Central memory CD8-positive, alpha-beta T cell (primary cell): ENCODE measurements around the gene PPP1R10.
"Not testable (repeated sequence)": the region's sequence is repeated elsewhere in the genome, so short reads cannot be mapped to it uniquely, and the experiment has no call there.

Source experiments
- ATAC-seq: fragments of 150-1000 bp; cut with Tn5 transposase; replicated peaks from 2 replicates; pipeline ENCODE4 v1.10.0; 2022; ENCODE audit warnings: mild to moderate bottlenecking, moderate FRiP score, moderate number of reproducible peaks; ENCODE audit not compliant: poor library complexity, severe bottlenecking; ENCODE audit errors: extremely low read depth
- DNase-seq, 2 donors: peaks; one replicate each; pipeline ENCODE4 v3.0.0; 2021; ENCODE audit warnings: low spot score in 2 of 2
- H3K27ac Mint-ChIP-seq: one replicate; pipeline ENCODE4 v1.8.0; 2022; ENCODE audit warnings: low read depth, mild to moderate bottlenecking, moderate library complexity, mixed read lengths
- H3K27me3 Mint-ChIP-seq: one replicate; pipeline ENCODE4 v1.8.0; 2022; ENCODE audit warnings: mixed read lengths
- H3K36me3 Mint-ChIP-seq: one replicate; pipeline ENCODE4 v1.8.0; 2022; ENCODE audit warnings: mild to moderate bottlenecking, moderate library complexity, mixed read lengths; ENCODE audit not compliant: insufficient read depth
- H3K4me1 Mint-ChIP-seq: one replicate; pipeline ENCODE4 v1.8.0; 2022; ENCODE audit warnings: mixed read lengths
- H3K4me3 Mint-ChIP-seq: one replicate; pipeline ENCODE4 v1.8.0; 2022; ENCODE audit warnings: mild to moderate bottlenecking, moderate library complexity, mixed read lengths
- H3K9me3 Mint-ChIP-seq: one replicate; pipeline ENCODE4 v1.8.0; 2022; ENCODE audit warnings: mixed read lengths

The PPP1R10 gene

DNA sequence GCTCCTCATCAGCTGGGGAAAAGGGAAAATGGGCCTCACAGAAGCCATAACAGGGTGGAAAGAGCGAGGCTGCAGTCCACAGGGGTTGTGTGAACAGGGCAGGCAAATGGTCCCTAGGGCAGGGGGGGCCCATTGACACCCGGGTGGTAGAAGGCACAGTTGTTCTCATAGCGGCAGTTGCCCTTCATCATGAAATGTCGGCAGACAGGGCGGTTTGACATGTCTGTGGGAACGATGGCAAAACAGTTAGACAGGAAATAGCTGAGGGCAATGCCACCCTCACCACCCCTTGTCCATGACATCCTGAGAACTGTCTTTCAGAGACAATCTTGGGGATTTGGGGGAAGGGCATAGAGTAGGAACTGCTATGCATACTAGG lies 15.6 kb downstream of the PPP1R10 start:
- Mint-ChIP-seq H3K4me3 (no peak overlapping the region), H3K9me3 (no peaks in the 10 kb centered on the region), H3K27ac (peak overlapping the region; percentile 81), H3K27me3 (no peaks in the 10 kb centered on the region), H3K4me1 (peaks cover 39% of the 10 kb centered on the region), H3K36me3 (peaks cover 53% of the 10 kb centered on the region)
- peak in 1 of 2 donors; percentile 33 for DNase-seq
- ATAC-seq = peak; percentile 60

- Mint-ChIP-seq H3K4me3 (no peak overlapping the region), H3K4me1 (peaks cover 33% of the 10 kb centered on the region), H3K27ac (peak overlapping the region; percentile 81), H3K36me3 (peaks cover 46% of the 10 kb centered on the region), H3K9me3 (no peaks in the 10 kb centered on the region), H3K27me3 (no peaks in the 10 kb centered on the region)
- no peak for DNase-seq
- no peak for ATAC-seq
These were observed 16.5 kb downstream of the PPP1R10 start for GRCh38 chr6:30600451-30600961.

DNA sequence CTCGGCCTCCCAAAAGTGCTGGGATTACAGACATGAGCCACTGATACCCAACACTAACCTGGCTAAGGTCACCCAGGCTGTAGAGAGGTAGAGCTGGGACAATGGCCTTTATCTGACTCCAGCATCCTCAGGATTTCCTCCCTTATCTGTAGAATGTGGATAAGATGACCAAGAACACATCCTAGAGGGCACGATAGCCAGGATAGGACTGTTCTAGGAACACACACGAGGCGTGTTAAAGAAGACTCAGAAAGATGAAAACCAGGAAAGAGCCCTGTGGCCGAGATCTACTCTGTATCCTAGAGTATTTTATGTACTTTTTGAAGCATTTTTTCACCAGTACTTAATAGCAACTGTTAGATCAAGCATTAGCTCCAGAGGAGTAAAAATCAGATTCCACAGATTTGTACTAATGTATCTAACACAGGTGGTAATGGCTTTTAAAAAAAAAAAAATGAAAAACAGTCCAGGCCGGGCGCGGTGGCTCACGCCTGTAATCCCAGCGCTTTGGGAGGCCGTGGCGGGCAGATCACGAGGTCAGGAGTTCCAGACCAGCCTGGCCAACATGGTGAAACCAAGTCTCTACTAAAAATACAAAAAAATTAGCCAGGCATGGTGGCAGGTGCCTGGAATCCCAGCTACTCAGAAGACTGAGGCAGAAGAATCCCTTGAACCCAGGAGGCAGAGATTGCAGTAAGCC lies 17.3 kb downstream of the PPP1R10 start:
- Mint-ChIP-seq H3K4me3 (no peak overlapping the region), H3K4me1 (peaks cover 33% of the 10 kb centered on the region), H3K36me3 (peaks cover 41% of the 10 kb centered on the region), H3K27me3 (no peaks in the 10 kb centered on the region), H3K27ac (peak overlapping the region; percentile 19), H3K9me3 (no peaks in the 10 kb centered on the region)
- ATAC-seq (no peak), DNase-seq (no peak)

DNA sequence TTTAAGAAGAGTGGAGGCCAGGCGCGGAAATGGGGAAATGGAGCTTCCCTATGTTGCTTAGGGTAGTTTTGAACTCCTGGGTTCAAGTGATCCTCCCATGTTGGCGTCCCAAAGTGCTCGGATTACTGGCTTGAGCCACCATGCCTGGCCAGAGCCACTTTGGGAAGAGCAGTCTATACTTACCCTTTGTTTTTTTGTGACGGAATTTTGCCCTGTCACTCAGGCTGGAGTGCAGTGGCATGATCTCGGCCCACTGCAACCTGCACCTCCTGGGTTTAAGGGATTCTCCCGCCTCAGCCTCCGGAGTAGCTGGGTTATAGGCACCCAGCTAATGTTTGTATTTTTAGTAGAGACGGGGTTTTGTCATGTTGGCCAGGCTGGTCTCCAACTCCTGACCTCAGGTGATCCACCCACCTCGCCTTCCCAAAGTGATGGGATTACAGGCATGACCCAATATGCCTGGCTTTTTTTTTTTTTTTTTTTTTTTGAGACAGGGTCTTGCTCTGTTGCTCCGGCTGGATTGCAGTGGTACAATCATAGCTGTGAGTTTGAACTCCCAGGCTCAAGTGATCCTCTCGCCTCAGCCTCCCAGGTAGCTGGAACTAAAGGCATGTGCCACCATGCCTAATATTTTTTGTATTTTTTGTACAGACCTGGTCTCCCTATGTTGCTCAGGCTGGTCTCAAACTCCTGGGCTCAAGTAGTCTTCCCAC lies 18.0 kb downstream of the PPP1R10 start:
- ATAC-seq (no peak), DNase-seq (no peak)
- Mint-ChIP-seq H3K36me3 (peaks cover 35% of the 10 kb centered on the region), H3K27me3 (no peaks in the 10 kb centered on the region), H3K4me1 (peaks cover 33% of the 10 kb centered on the region), H3K27ac (peak overlapping the region; percentile 19), H3K9me3 (no peaks in the 10 kb centered on the region), H3K4me3 (no peak overlapping the region)

DNA sequence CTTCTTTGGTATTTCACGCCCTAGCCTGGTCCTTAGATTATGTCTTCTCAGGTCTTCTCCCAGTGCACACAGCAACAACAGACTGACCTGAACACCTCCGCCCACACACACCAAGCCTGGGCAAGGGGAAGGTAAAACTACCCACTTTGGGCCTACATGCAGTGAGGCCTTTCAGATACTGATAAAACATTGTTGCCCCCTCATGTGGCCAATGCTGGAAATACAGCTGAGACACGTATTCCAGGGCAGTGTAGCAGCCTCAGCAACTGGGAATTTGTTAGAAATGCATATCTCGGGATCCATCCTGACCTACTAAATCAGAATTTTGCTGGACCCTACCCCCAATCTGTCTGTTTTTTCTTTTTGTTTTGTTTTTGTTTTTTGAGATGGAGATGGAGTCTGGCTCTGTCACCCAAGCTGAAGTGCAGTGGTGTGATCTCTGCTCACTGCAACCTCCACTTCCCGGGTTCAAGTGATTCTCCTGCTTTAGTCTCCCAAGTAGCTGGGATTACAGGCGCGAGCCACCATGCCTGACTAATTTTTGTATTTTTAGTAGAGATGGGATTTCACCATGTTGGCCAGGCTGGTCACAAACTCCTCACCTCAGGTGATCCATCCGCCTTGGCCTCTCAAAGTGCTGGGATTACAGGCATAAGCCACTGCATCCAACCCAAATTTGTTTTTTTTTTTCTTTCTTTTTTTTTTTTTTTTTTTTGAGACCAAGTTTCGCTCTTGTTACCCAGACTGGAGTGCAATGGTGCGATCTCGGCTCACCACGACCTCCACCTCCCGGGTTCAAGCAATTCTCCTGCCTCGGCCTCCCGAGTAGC lies 19.5 kb downstream of the PPP1R10 start:
- not testable (repeated sequence) for H3K27me3 Mint-ChIP-seq, H3K9me3 Mint-ChIP-seq, H3K4me3 Mint-ChIP-seq
- DNase-seq (peak; percentile 74 to 82), ATAC-seq (peak; percentile 83)
- H3K36me3 Mint-ChIP-seq = peaks cover 24% of the 10 kb centered on the region
- H3K27ac Mint-ChIP-seq = peak overlapping the region; percentile 7
- peaks cover 26% of the 10 kb centered on the region for H3K4me1 Mint-ChIP-seq

- no peaks in the 10 kb centered on the region for H3K9me3 Mint-ChIP-seq
- DNase-seq = no peak
- ATAC-seq = no peak
- no peaks in the 10 kb centered on the region for H3K27me3 Mint-ChIP-seq
- H3K4me3 Mint-ChIP-seq = no peak overlapping the region
- H3K4me1 Mint-ChIP-seq = peaks cover 13% of the 10 kb centered on the region
- peak overlapping the region; percentile 45 for H3K27ac Mint-ChIP-seq
- peaks cover 55% of the 10 kb centered on the region for H3K36me3 Mint-ChIP-seq
These were observed 24.8 kb downstream of the PPP1R10 start for GRCh38 chr6:30592287-30592686.

DNA sequence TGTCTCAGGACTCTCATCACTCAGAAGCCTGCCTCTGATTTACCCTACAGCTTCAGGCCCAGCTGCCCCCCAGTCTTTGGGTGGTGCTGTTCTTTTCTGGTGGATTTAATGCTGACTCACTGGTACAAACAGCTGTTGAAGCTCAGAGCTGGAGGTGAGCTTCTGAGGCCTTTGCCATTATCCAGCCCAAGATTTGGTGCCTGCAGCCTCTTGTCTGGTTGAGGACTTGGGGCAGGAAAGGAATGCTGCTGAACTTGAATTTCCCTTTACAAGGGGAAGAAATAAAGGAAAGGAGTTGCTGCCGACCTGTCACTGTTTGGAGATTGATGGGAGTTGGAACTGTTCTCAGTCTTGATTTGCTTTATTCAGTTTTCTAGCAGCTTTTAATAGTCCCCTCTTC lies 26.0 kb downstream of the PPP1R10 start:
- no peaks in the 10 kb centered on the region for H3K27me3 Mint-ChIP-seq
- DNase-seq (no peak), ATAC-seq (no peak)
- H3K4me1 Mint-ChIP-seq = peaks cover 9% of the 10 kb centered on the region
- H3K36me3 Mint-ChIP-seq = peaks cover 63% of the 10 kb centered on the region
- no peak overlapping the region for H3K27ac Mint-ChIP-seq
- no peak overlapping the region for H3K4me3 Mint-ChIP-seq
- H3K9me3 Mint-ChIP-seq = no peaks in the 10 kb centered on the region

- no peak for ATAC-seq
- peaks cover 67% of the 10 kb centered on the region for H3K36me3 Mint-ChIP-seq
These were observed 26.5 kb downstream of the PPP1R10 start for GRCh38 chr6:30590509-30590908.

GRCh38 chr6:30589754-30590358 lies 27.2 kb downstream of the PPP1R10 start:
- H3K4me3 Mint-ChIP-seq = no peak overlapping the region
- peaks cover 69% of the 10 kb centered on the region for H3K36me3 Mint-ChIP-seq
- peaks cover 9% of the 10 kb centered on the region for H3K4me1 Mint-ChIP-seq
- H3K9me3 Mint-ChIP-seq = no peaks in the 10 kb centered on the region
- DNase-seq (no peak), ATAC-seq (no peak)
- H3K27ac Mint-ChIP-seq = no peak overlapping the region
- no peaks in the 10 kb centered on the region for H3K27me3 Mint-ChIP-seq

More at GRCh38 chr6:30590509-30590908, 26.5 kb downstream of the PPP1R10 start:
- DNase-seq = no peak
- Mint-ChIP-seq H3K4me3 (no peak overlapping the region), H3K27ac (no peak overlapping the region), H3K4me1 (peaks cover 9% of the 10 kb centered on the region), H3K27me3 (no peaks in the 10 kb centered on the region), H3K9me3 (no peaks in the 10 kb centered on the region)

DNA sequence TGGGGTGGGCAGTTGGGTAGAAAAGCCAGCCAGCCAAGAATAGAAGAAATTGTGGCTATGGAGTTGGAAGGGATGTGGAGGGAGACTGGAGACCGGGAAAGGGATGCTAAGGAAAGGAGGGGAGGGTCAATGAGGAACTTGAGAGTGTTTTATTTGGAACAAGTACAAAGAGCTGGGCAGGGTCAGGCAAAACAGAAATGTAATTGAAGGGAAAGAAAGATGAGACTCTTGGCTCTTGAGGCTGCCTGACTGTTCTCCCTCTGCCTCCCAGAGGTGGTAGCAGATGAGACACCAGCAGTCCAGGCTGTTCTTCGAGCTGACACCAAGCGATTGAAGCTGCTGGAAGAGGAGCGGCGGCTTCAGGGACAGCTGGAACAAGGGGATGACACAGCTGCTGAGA lies 33.1 kb downstream of the PPP1R10 start:
- Mint-ChIP-seq H3K9me3 (no peaks in the 10 kb centered on the region), H3K36me3 (peaks cover 90% of the 10 kb centered on the region), H3K4me1 (no peaks in the 10 kb centered on the region), H3K27me3 (no peaks in the 10 kb centered on the region), H3K27ac (no peak overlapping the region), H3K4me3 (no peak overlapping the region)
- no peak for DNase-seq
- no peak for ATAC-seq

DNA sequence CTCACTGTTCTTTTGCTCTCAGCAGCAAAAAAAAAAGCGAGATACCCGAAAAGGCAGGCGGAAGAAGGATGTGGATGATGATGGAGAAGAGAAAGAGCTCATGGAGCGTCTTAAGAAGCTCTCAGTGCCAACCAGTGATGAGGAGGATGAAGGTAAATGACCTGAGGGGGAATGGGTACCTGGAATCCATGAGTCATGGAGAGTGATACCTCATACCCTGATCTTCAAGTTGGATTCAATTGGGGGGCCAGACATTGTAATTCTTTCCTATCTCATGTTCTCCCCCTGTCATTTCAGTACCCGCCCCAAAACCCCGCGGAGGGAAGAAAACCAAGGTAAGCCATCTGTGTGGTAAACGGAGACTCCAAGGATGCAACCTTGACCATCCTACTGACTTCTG lies 39.0 kb downstream of the PPP1R10 start:
- no peaks in the 10 kb centered on the region for H3K9me3 Mint-ChIP-seq
- H3K36me3 Mint-ChIP-seq = peaks cover 71% of the 10 kb centered on the region
- DNase-seq = no peak
- ATAC-seq = no peak
- no peak overlapping the region for H3K27ac Mint-ChIP-seq
- no peaks in the 10 kb centered on the region for H3K27me3 Mint-ChIP-seq
- H3K4me3 Mint-ChIP-seq = no peak overlapping the region
- H3K4me1 Mint-ChIP-seq = peaks cover 29% of the 10 kb centered on the region

DNA sequence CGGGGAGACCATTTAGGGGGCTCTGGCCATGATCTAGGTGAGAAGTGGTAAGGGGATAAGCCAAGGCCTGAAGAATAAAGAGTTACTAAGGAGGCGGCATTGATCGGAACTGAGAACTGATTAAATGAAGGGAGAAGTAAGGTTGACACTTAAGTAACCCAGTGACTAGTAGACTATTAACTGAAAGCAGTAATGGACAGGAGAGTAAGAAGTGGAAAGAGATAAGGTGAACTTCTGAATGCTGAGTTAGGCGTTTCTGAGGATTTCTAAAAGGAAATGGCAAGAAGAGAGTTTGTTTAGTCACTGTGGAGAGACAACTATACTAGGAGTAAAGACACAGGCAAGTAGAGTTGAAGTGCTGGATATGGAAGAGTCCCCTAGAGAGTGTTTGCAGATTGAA lies 43.9 kb downstream of the PPP1R10 start:
- ATAC-seq = no peak
- peak overlapping the region; percentile 31 for H3K4me3 Mint-ChIP-seq
- H3K27ac Mint-ChIP-seq = peak overlapping the region; percentile 7
- no peak for DNase-seq
- peaks cover 69% of the 10 kb centered on the region for H3K4me1 Mint-ChIP-seq
- no peaks in the 10 kb centered on the region for H3K9me3 Mint-ChIP-seq
- H3K27me3 Mint-ChIP-seq = no peaks in the 10 kb centered on the region
- H3K36me3 Mint-ChIP-seq = peaks cover 37% of the 10 kb centered on the region
